HK-2 (cell line): ENCODE data around the gene RAF1.
"Not testable (repeated sequence)": the region's sequence is repeated elsewhere in the genome, so short reads cannot be mapped to it uniquely, and the experiment has no call there.

Experiments
- DNase-seq: peaks from one replicate; pipeline ENCODE4 v3.0.0-alpha.2; 2018; ENCODE audit not compliant: unreplicated experiment

Gene RAF1

DNA sequence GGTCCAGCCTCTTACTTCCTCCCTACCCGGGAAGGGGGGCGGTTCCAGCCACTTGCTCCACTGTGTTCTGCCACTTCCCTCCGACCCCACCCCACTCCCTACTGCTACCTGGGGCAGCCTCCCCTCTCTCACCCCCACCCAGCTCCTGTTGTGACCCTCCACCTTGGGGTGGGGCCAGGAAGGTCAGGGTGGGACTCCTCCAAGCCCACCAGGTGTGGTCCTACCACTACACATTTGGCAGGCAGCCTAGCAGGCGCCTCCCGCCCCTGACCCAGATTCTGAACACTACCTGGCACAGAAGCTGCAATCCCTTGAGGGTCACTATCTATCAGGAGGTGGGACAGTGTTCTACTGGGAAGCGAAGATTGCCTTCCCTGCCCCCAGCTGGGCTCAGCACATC, 13.7 kb upstream of the RAF1 start:
- DNase-seq: no peak

- no peak for DNase-seq
Observed at GRCh38 chr3:12675115-12675810, 11.3 kb upstream of the RAF1 start.

- not testable (repeated sequence) for DNase-seq
Observed at GRCh38 chr3:12673956-12674736, 10.2 kb upstream of the RAF1 start.

- no peak for DNase-seq
Observed at GRCh38 chr3:12671120-12671450, 7.2 kb upstream of the RAF1 start.

DNA sequence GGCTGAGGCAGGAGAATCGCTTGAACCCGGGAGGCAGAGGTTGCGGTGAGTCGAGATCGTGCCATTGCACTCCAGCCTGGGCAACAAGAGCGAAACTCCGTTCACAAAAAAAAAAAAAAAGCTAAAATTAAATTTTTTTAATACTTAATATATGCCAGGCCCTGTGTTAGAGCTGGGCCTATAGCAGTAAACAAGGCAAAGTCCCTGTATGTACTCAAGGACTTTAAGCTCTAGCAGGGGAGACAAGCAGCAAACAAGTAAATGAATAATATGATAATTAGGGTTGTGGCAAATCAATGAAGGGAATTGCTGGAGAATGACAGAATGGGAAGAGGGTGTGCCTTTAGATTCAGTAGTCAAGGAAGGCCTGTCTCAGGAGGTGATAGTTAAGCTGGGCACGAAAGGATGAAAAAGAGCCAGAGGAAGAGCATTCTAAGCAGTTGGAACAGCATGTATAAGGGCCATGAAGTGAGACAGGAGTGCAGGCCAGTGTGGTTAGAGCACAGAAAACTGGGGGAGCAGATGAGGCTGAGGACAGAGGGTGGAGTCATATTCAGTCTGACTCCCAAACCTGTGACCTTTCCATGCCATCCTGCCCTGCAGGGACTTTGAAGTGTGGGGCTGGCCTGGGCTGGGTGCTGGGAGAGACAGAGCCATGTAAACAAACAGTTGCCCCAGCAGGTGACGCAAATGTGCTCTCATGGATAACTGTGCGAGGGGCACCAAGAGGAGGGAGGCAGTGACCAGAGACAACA, 6.6 kb upstream of the RAF1 start:
- no peak for DNase-seq

GRCh38 chr3:12663401-12663935, 449 bp downstream of the RAF1 start:
- DNase-seq: peak; percentile 37

- DNase-seq: peak; percentile 36
Observed at GRCh38 chr3:12662593-12663400, 1.1 kb downstream of the RAF1 start.

GRCh38 chr3:12661926-12662592, 1.9 kb downstream of the RAF1 start:
- no peak for DNase-seq

DNA sequence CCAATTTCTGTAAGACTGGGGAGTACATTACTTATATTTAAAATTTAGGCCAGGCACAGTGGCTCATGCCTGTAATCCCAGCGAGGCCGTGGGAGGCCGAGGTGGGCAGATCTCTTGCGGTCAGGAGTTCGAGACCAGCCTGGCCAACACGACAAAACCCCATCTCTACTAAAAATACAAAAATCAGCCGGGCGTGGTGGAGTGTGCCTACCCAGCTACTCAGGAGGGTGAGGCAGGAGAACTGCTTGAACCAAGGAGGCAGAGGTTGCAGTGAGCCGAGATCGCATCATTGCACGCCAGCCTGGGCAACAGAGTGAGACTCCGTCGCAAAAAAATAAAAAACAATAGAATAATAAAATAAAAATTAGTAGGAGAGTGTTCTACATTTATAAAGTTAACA, 2.5 kb downstream of the RAF1 start:
- DNase-seq: not testable (repeated sequence)

GRCh38 chr3:12660196-12660595, 3.7 kb downstream of the RAF1 start:
- no peak for DNase-seq

GRCh38 chr3:12659316-12660015, 4.5 kb downstream of the RAF1 start:
- no peak for DNase-seq

DNA sequence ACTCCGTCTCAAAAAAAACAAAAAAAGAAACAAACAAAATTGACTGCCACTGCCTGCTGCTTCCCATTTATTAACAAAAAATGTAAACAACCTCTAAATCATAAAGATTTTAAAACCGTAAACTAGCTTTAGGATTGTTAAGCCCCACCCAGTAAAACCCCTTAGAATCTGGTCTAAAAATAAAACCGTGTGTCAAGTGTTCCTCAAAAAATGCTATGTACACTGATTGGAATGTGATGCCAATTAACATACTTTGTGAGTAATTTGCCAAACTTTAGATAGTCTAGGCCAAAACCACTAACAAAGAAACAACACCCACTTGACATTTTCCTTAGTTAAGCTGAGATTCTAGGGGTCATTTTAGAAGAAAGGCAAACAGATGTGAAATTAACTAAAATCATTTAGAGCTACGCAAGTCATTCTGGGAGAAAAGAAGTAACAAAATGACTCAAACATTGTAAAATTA, 5.3 kb downstream of the RAF1 start:
- no peak for DNase-seq

DNA sequence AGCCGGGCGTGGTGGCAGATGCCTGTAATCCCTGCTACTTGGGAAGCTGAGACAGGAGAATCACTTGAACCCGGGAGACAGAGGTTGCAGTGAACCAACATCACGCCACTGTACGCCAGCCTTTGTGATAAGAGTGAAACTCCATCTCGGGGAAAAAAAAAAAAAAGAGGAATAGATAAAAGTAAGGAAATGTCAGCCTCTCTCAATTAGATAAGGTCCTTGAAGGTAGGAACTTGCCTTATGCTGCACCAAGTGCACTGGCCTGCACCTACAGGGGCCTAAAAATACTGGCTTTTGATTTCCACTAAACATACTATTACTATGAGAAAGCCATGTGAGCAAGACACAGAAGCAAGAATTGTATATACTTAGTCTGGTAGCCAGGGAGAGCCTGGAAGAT, 7.1 kb downstream of the RAF1 start:
- DNase-seq: no peak

DNA sequence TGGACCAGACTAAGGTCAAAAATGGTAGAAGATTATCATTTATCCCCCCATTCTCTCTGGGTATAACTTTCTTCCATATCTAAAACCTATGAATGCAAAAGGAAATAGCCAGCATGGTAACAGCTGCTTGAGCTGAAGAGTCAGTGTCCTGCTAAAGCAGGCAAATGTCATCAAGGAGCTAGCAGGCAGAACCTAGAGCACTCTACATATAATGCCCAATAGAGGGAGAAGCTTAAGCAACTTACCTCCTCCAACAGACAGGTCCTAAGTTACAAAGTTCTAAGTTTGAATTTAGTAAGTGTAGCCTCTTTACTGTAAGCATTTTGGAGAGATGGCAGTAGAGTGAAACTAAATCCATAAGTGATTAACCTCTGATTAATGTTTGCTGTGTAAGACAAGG, 7.7 kb downstream of the RAF1 start:
- no peak for DNase-seq

DNA sequence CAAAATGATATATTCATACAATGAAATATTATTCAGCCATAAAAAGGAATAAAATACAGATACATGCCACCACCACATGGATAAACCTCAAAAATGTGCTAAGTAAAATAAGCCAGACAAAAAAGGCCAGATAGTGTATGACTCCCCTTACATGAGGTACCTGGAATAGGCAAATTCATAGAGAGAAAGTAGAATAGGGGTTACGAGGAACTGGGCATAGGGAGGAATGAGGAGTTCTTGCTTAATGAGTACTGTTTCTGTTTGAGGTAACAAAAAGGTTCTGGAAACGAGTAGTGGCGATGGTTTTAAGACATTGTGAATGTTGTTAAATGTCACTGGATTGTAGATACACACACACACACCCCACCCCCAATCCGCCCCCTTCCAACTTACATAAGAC, 8.2 kb downstream of the RAF1 start:
- no peak for DNase-seq

DNA sequence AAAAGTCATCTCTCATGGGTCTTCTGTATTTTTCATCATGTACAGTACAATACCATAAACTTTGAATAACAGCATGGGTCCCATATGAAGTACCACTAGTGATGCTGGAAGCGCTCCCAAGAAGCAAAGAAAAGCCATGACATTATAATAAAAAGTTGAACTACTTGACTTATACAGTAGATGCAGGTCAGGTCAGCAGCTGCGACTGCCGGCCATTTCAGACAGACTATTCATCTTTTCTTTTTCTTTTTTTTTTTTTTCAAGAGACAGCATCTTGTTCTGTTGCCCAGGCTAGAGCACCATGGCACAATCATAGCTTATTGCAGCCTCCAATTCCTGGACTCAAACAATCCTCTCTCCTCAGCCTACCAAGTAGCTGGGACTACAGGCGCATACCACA, 10.2 kb downstream of the RAF1 start:
- no peak for DNase-seq

DNA sequence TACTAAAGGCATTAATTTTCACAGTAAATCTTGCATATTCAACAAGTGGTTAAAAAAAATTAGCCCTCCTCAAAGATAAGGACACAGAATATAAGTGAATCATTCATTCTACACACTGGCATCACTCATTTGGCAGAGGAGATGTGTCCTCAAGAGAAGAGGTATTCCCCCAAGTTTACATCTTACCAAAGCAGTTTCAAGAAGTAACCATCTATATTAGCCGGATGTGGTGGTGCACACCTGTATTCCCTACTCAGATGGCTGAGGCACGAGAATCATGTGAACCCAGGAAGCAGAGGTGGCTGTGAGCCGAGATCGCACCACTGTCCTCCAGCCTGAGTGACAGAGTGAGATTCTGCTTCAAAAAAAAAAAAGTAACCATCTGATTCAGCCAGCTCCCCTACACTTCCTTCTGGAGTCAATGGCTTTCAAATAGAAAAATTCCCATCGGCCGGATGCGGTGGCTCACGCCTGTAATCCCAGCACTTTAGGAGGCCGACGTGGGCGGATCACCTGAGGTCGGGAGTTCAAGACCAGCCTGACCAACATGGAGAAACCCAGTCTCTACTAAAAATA, 15.4 kb downstream of the RAF1 start:
- no peak for DNase-seq

DNA sequence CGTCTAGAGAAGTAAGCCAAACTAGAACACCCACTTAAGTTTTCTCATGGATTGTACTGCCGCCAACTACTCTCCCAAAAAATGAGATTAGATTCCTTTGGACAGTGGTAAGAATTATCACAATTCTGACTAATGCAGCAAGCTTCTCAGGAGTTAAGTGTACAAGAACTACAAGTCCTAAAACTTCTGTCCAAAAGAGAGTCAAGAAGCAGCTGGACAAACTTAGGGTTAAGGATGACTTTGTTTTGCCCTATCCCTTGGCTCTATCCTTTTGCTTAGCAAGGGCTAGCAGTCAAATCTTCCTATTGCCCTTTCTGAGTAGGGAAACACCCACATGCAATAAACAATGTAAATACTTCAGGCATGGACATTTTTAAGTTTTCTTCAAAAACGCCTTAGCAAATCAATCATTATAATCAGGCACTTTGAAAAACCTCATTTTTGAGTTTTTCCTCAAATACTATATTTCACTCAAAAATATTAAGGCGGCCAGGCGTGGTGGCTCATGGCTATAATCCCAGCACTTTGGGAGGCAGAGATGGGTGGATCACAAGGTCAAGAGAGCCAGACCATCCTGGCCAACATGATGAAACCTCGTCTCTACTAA, 19.5 kb downstream of the RAF1 start:
- no peak for DNase-seq

GRCh38 chr3:12643724-12644123, 20.2 kb downstream of the RAF1 start:
- no peak for DNase-seq

GRCh38 chr3:12643010-12643380, 20.9 kb downstream of the RAF1 start:
- no peak for DNase-seq
